ENCODE measurements around the gene SLC37A4. TPM values are rescaled to one million over a fixed set of nuclear protein-coding genes. Genes with fewer than 3 reads are reported as not detected.

SLC37A4 gene
- 10.1 to 12.2 TPM (median 11.8 TPM) in 5 replicates for total RNA-seq (2022; extraction: Qiagen RNA extraction)

DNA sequence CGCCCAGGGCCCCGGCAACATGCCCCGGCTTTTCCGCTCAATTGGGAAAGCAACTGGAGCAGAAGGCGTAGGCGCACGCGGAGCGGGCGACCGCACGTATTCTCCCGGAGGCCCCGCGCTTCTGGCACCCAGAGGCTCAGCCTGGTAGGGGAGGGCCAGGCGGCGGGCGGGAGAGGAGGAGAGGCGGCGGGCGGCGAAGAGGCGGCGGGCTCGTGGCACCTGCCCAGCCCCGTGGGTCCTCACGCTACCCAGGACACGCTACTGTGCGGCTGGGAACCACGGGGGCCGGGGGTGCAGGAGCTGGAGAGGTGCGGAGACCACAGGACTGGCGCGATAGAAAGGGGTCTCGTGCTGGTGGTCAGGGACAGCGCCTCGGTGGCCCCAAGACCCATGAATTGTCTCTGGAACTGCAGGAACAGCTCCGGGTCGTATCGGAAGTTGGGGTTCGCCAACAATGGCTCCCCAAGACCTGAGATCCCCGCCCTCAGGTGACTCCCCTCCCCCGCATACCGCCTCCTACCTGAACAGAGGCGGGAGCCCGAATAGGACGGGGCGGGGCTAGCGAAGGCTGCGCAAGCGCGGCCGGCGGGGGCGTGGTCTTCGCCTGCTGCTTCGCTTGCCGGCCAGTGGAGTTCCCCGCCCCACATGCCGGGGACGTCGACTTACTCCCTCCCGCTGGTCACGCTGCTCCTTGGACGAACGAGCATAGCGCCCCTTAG is at the start of gene SLC37A4:
Gene SLC37A4, minus strand, starts transcription at position 549 of the 719 bp plus-strand sequence.

DNA sequence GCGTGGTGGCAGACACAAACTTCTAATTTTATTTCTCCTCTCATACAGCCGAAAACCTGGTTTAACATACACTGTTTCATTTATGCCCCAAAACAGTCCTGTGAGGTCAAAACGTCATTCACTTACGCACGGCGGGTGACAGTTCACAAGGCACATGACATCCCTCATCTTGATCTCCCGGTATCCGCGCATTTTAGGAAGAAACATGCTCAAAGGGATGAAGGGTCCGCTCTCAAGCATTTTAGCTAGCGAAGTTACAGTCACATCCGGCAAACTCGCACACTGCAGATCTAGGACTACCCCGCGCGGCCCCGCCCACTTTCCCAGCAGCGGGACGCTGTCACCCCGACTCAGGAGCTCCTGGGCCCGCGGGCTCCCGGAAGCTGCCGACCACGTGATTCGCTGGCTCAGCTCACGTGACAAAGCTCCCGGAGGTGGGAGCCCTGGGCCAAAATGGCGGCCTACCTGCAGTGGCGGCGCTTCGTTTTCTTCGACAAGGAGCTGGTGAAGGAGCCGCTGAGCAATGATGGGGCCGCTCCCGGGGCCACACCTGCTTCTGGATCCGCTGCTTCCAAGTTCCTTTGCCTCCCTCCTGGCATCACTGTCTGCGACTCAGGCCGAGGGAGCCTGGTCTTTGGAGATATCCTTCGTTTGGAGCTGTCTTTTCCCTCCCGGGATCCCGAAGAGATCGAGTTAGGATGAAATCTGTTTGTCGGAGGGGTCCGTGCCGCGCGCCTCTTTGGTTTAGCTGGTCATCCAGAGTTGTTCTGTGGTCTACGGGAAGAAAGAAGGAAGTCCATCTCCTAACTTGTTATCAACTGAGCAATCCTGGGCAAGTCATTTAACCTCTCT is 36.9 kb upstream of the SLC37A4 start, which contains the start of gene VPS11:
Gene VPS11, plus strand, starts transcription at position 448 of the 852 bp plus-strand sequence. Its CDS starts 6 bp downstream, at position 454.

DNA sequence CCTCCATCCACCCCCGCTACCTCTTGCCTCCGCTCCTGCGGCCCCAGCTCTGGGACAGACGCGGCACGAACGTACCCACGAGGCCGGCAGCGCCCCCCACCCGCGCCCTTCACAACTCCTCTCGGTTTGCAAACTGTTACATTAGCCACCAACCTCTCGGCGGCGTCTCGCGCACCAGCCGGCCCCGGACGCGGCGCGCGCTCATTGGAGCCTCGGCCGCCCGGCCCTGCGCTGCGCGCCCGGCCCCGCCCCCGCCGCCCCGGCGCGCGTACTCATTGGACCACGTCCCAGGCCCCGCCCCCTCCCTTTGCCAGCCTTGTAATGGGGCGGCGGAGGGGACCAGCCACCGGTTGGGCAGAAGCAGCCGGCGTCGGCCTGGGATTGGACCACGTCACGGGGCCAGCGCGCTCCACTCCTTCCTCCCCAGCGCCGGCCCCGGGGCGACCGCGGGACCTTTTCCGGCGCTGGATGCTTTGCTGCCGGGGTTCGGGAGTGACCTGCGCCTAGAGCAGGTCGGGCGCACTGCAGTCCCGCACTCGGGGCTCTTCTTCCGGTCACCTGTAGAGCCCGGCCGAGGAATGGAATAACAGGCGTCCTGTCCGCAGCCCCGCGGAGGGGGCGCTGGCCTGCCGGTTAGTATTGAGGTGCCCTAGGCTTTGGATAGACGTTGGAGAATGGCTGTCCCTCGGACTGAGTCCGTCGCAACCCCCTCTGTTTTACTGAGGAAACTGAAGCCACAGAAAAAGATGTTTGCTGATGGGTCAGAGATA is 26.5 kb upstream of the SLC37A4 start, which contains the start of gene HYOU1:
Gene HYOU1, minus strand, starts transcription at position 206 of the 770 bp plus-strand sequence. CDS start 1,045 bp downstream, outside the sequence.

DNA sequence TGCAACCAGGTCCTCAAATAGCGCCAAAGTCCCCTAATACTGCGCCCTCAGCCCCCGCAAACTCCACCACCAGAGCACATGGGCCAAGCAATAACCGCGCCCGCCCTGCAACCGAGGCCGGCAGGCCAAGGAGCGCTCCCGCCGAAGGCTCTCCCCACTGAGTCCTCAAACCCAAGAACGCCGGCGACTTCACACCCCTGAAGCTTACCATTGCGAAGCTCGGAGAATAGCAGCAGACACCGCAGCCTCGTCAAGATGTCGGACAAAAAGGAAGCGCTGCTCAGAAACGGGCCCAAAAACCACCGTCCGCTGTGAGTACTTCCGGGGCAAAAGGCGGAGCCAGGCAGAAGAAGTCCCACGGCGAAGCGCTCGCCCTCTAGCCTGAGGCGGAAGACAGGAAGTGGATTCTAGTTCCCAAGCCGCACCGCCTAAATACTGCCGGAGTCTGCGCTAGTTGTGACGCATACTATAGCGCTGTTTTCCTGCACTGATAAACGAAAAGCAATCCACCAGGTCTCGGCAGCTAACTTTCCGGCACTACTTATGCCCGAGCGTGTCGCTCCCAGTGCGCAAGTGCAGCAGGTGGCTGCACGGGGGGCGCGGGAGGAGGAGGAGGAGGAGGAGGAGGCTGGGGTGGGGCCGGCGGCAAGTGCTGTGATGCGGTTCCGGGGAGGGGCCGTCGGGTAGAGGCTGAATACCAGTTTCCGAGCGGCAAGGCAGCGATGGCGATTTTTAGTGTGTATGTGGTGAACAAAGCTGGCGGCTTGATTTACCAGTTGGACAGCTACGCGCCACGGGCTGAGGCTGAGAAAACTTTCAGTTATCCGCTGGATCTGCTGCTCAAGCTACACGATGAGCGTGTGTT is 12.4 kb downstream of the SLC37A4 start, which contains the start of the genes RPS25 and TRAPPC4:
Gene RPS25, minus strand, starts transcription at position 270 of the 865 bp plus-strand sequence. Its CDS starts 59 bp downstream, at position 211.
Gene TRAPPC4, plus strand, starts transcription at position 693 of the 865 bp plus-strand sequence. Its CDS starts 30 bp downstream, at position 723.

DNA sequence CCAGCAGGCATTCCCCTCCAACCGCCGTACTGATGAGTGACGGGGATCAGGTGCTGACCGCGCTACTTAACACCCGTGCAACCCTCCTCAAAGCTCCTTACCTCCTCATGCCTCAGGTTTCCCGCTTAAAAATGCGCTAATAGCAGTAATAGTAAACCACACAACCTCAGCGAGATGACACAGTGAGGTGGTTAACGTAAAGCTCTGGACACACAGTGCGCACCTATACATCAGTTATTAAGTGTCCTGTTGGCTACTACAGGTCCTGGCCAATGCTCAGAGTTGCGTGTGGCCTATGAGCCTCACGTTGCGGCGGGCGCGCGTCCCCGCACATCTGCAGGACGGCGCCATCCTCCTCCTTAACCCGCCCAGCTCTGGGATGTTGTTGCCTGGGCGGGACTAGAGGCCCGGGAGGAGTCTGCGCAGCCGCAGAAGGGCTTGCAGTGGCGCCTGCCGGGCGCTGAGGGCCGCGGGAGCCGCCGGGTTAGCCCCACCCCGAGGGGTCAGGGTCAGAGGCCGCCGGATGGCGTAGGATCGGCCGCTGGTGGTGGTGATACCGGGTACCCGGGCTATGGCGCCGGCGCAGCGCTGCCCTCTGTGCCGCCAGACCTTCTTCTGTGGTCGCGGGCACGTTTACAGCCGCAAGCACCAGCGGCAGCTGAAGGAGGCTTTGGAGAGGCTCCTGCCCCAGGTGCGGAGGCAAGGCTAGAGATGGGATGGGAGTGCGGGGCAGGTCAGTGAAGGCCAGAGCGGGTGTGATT is 32.9 kb downstream of the SLC37A4 start, which contains the start of gene CENATAC:
Gene CENATAC, plus strand, starts transcription at position 512 of the 761 bp plus-strand sequence. Its CDS starts 60 bp downstream, at position 572.

Other genes with a start within 250 kb of the SLC37A4 start
- gene DDX6, start 239.7 kb downstream of the SLC37A4 start, total RNA-seq (2022; extraction: Qiagen RNA extraction): 19.5 to 29.5 TPM (median 23.9 TPM) in 5 replicates
- 0.07 to 0.16 TPM (median 0.10 TPM) in 5 replicates for gene CXCR5, start 147.0 kb downstream of the SLC37A4 start, total RNA-seq (2022; extraction: Qiagen RNA extraction)
- 99.5 to 240 TPM (median 201 TPM) in 5 replicates for gene BCL9L, start 105.0 kb downstream of the SLC37A4 start, total RNA-seq (2022; extraction: Qiagen RNA extraction)
- gene UPK2, start 74.6 kb downstream of the SLC37A4 start, total RNA-seq (2022; extraction: Qiagen RNA extraction): 0.39 to 1.2 TPM (median 0.98 TPM) in 5 replicates
- gene FOXR1, start 59.1 kb downstream of the SLC37A4 start, total RNA-seq (2022; extraction: Qiagen RNA extraction): not detected in 5 replicates
- 9.4 to 17.1 TPM (median 14.2 TPM) in 5 replicates for gene CENATAC, start 32.7 kb downstream of the SLC37A4 start, total RNA-seq (2022; extraction: Qiagen RNA extraction)
- 785 to 1,034 TPM (median 805 TPM) in 5 replicates for gene RPS25, start 12.5 kb downstream of the SLC37A4 start, total RNA-seq (2022; extraction: Qiagen RNA extraction)
- gene TRAPPC4, start 12.1 kb downstream of the SLC37A4 start, total RNA-seq (2022; extraction: Qiagen RNA extraction): 56.5 to 66.9 TPM (median 60.0 TPM) in 5 replicates
- gene HYOU1, start 26.3 kb upstream of the SLC37A4 start, total RNA-seq (2022; extraction: Qiagen RNA extraction): 39.3 to 49.3 TPM (median 46.7 TPM) in 5 replicates
- gene VPS11, start 36.9 kb upstream of the SLC37A4 start, total RNA-seq (2022; extraction: Qiagen RNA extraction): 9.7 to 13.8 TPM (median 11.7 TPM) in 5 replicates
- 45.6 to 51.4 TPM (median 49.7 TPM) in 5 replicates for gene HMBS, start 54.0 kb upstream of the SLC37A4 start, total RNA-seq (2022; extraction: Qiagen RNA extraction)
- gene DPAGT1, start 71.0 kb upstream of the SLC37A4 start, total RNA-seq (2022; extraction: Qiagen RNA extraction): 31.6 to 43.9 TPM (median 36.0 TPM) in 5 replicates
- 3.9 to 6.3 TPM (median 5.4 TPM) in 5 replicates for gene C2CD2L, start 76.5 kb upstream of the SLC37A4 start, total RNA-seq (2022; extraction: Qiagen RNA extraction)
- gene HINFP, start 90.7 kb upstream of the SLC37A4 start, total RNA-seq (2022; extraction: Qiagen RNA extraction): 8.2 to 9.5 TPM (median 9.2 TPM) in 5 replicates
- gene ABCG4, start 118.2 kb upstream of the SLC37A4 start, total RNA-seq (2022; extraction: Qiagen RNA extraction): 0.16 to 0.50 TPM (median 0.34 TPM) in 5 replicates
- gene NLRX1, start 137.8 kb upstream of the SLC37A4 start, total RNA-seq (2022; extraction: Qiagen RNA extraction): 7.5 to 11.4 TPM (median 10.3 TPM) in 5 replicates
- 0.13 to 0.52 TPM (median 0.24 TPM) in 3 of 5 replicates, not detected in the others for gene NHERF4, start 154.6 kb upstream of the SLC37A4 start, total RNA-seq (2022; extraction: Qiagen RNA extraction)
- gene CBL, start 175.5 kb upstream of the SLC37A4 start, total RNA-seq (2022; extraction: Qiagen RNA extraction): 5.9 to 9.0 TPM (median 7.2 TPM) in 5 replicates